ENCODE results near the gene FAM120A.

DNA sequence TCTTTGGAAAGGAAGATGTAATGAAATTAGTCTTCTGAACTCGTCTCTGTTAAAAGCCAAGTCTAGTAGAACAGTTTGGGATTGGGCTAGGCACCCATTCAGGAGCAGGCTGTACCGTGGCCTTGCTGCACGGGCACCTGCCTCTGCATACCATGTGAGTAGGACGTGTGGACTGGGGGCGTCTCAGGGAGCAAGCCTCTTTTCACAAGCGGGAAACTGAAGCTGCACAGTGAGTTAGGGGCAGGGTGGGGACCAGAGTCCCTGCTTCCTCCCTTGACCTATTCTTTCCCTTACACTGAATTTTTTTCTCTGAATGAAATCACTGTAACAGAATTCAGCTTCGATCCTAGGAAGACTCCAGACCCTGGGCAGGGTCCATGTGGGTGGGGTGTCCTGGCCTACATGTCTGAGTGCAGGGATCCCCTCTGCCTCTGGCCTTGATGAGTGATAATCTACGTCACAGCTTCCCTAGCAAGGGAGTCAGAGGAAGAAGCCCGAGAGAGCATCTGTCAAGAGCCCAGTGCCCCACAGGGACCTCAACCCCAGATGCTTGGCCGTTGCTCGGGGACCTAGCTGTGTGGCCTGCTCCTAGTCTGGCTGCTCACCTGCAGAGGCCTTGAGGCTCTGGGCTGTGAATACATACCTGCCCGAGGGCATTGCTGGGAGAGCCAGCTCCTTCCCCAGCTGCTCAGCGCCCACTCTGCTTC, 140.0 kb downstream of the FAM120A start:
- TF ChIP-seq, protein P1, sequence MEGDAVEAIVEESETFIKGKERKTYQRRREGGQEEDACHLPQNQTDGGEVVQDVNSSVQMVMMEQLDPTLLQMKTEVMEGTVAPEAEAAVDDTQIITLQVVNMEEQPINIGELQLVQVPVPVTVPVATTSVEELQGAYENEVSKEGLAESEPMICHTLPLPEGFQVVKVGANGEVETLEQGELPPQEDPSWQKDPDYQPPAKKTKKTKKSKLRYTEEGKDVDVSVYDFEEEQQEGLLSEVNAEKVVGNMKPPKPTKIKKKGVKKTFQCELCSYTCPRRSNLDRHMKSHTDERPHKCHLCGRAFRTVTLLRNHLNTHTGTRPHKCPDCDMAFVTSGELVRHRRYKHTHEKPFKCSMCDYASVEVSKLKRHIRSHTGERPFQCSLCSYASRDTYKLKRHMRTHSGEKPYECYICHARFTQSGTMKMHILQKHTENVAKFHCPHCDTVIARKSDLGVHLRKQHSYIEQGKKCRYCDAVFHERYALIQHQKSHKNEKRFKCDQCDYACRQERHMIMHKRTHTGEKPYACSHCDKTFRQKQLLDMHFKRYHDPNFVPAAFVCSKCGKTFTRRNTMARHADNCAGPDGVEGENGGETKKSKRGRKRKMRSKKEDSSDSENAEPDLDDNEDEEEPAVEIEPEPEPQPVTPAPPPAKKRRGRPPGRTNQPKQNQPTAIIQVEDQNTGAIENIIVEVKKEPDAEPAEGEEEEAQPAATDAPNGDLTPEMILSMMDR (IDR thresholded peaks at IDR 0.05), result no peak
- no peak for TF ChIP-seq POLR2A (IDR thresholded peaks at IDR 0.05)

All from adrenal gland (tissue), 5 donors.